ENCODE results near the gene CYFIP1.

The CYFIP1 gene

DNA sequence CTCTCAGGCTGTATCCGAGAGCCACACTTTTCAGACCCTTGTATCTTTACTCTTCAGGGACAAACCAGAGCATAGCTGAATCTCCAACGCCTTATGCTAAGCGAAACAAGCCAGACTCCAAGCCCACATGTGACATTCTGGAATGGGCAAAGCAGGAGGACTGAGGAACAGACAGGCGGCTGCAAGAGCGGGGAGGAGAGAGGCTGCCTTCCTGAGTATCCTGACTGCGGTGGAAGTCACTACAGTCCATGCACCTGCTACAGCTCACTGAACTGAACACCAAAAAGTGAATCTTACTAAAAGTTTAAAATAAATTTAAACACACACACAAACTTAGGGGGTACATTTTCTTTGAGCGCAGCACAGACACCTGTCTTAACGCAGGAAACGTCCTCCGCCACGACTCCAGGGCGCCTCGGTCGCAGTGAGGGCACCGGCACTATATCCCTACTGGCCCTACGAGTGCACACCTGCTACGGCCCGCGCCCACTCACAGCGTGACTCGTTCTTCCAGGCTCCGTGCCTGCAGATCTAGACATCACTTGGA is 1.4 kb downstream of the CYFIP1 start:
- H3K27ac ChIP-seq (replicated peaks; ENCODE audit: low read length) = no peak overlapping the region
- no CpG with 5 or more reads among the region's 22 CpGs for WGBS, 2 donors (ENCODE audit: extremely low coverage in 2 of 2, insufficient read length in 2 of 2, insufficient replicate concordance in 1 of 2)

DNA sequence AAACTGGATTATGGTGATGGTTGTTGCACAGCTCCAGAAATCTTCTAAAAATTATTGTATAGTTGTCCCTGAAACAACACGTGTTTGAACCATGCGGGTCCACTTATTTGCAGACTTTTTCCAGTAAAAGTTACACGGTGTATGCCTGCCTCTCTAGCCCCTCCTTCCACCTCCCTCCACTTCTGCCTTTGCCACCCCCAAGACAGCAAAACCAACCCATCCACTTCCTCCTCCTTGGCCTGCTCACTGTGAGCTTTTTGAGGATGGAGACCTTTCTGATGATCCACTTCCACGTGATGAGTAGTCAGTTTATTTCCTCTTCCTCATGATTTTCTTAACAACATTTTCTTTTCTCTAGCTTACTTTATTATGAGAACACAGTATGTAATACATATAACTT is 5.4 kb downstream of the CYFIP1 start:
- H4K91ac ChIP-seq (ENCODE audit: low read depth, low read length, poor library complexity) = no peak overlapping the region
- H3K27ac ChIP-seq (replicated peaks; ENCODE audit: low read length) = no peak overlapping the region
- H2AFZ ChIP-seq (ENCODE audit: low read length) = no peak overlapping the region
- H3K4ac ChIP-seq (ENCODE audit: low read length) = no peak overlapping the region
- peaks cover 0 to 2% of the 10 kb centered on the region in 2 donors for H3K4me1 ChIP-seq (ENCODE audit: control insufficient read depth in 2 of 2, insufficient read depth in 1 of 2, low read depth in 1 of 2, low read length in 2 of 2)
- no peak overlapping the region for H3K9ac ChIP-seq (ENCODE audit: low read depth, low read length, poor library complexity)
- no peak overlapping the region for H3K18ac ChIP-seq (ENCODE audit: low read length)
- H3K36me3 ChIP-seq (replicated peaks in 1 of 2; ENCODE audit: control insufficient read depth in 2 of 2, insufficient read depth in 2 of 2, low read length in 2 of 2) = no peaks in the 10 kb centered on the region
- H4K8ac ChIP-seq (ENCODE audit: low read depth, low read length) = no peak overlapping the region
- H2AK5ac ChIP-seq (ENCODE audit: low read depth, low read length) = no peak overlapping the region
- peaks cover 5% of the 10 kb centered on the region for H3K79me1 ChIP-seq (ENCODE audit: low read depth, low read length)
- WGBS, 2 donors (ENCODE audit: extremely low coverage in 2 of 2, insufficient read length in 2 of 2, insufficient replicate concordance in 1 of 2) = no CpG with 5 or more reads among the region's 4 CpGs
- no peak overlapping the region for H3K4me3 ChIP-seq (ENCODE audit: low read length in 2 of 2)
- H2BK120ac ChIP-seq (ENCODE audit: low read depth, low read length) = no peak overlapping the region
- H3K23ac ChIP-seq (ENCODE audit: low read depth, low read length, poor library complexity) = no peak overlapping the region
- no peak overlapping the region for H3K14ac ChIP-seq (ENCODE audit: low read length)
- H2BK12ac ChIP-seq (ENCODE audit: low read length) = no peak overlapping the region
- no peak overlapping the region for H2BK15ac ChIP-seq (ENCODE audit: low read length)
- H3K9me3 ChIP-seq (replicated peaks in 1 of 2; ENCODE audit: control insufficient read depth in 2 of 2, insufficient read depth in 1 of 2, low read depth in 1 of 2, low read length in 2 of 2) = peaks cover 0 to 14% of the 10 kb centered on the region in 2 donors
- no peak for DNase-seq (ENCODE audit: low spot score)
- H2BK5ac ChIP-seq (ENCODE audit: low read length) = no peak overlapping the region
- no peaks in the 10 kb centered on the region for H3K27me3 ChIP-seq (ENCODE audit: control insufficient read depth in 3 of 3, insufficient read depth in 3 of 3, low read depth in 1 of 3, low read length in 3 of 3)
- no peak overlapping the region for H3K4me2 ChIP-seq (ENCODE audit: insufficient read depth, low read length, poor library complexity, severe bottlenecking)

More for the DNA sequence above, 1.4 kb downstream of the CYFIP1 start:
- Histone ChIP-seq H3K27me3 (ENCODE audit: control insufficient read depth in 3 of 3, insufficient read depth in 3 of 3, low read depth in 1 of 3, low read length in 3 of 3) (peaks cover 0 to 10% (median 0%) of the 10 kb centered on the region in 3 experiments), H3K9me3 (replicated peaks in 1 of 2; ENCODE audit: control insufficient read depth in 2 of 2, insufficient read depth in 1 of 2, low read depth in 1 of 2, low read length in 2 of 2) (no peaks in the 10 kb centered on the region), H3K18ac (ENCODE audit: low read length) (no peak overlapping the region), H3K9ac (ENCODE audit: low read depth, low read length, poor library complexity) (peak overlapping the region; percentile 50), H3K4ac (ENCODE audit: low read length) (no peak overlapping the region), H2BK120ac (ENCODE audit: low read depth, low read length) (no peak overlapping the region), H3K4me1 (ENCODE audit: control insufficient read depth in 2 of 2, insufficient read depth in 1 of 2, low read depth in 1 of 2, low read length in 2 of 2) (peaks cover 2 to 5% of the 10 kb centered on the region in 2 donors), H3K4me2 (ENCODE audit: insufficient read depth, low read length, poor library complexity, severe bottlenecking) (peak overlapping the region; percentile 79), H2BK5ac (ENCODE audit: low read length) (no peak overlapping the region), H2AFZ (ENCODE audit: low read length) (peak overlapping the region; percentile 99), H3K4me3 (ENCODE audit: low read length in 2 of 2) (peak overlapping the region; percentile 88 to 93), H3K14ac (ENCODE audit: low read length) (no peak overlapping the region), H4K91ac (ENCODE audit: low read depth, low read length, poor library complexity) (no peak overlapping the region), H4K8ac (ENCODE audit: low read depth, low read length) (no peak overlapping the region), H2AK5ac (ENCODE audit: low read depth, low read length) (no peak overlapping the region), H3K36me3 (replicated peaks in 1 of 2; ENCODE audit: control insufficient read depth in 2 of 2, insufficient read depth in 2 of 2, low read length in 2 of 2) (no peaks in the 10 kb centered on the region), H3K79me1 (ENCODE audit: low read depth, low read length) (peaks cover 4% of the 10 kb centered on the region), H3K23ac (ENCODE audit: low read depth, low read length, poor library complexity) (no peak overlapping the region), H2BK15ac (ENCODE audit: low read length) (no peak overlapping the region), H2BK12ac (ENCODE audit: low read length) (no peak overlapping the region)
- no peak for DNase-seq (ENCODE audit: low spot score)

DNA sequence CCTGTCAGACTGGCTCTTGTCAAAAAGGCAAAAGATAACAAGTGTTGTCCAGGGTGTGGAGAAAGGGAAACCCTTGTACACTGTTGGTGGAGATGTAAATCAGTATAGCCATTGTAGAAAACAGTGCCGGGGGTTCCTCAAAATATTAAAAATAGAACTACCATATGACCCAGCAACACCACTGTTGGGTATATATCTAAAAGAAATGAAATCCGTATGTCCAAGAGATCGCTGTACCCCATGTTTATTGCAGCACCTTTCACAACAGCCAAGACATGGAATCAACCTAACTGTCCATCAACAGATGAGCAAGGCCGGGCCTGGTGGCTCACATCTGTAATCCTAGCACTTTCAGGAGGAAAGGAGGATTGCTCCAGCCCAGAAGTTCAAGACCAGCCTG is 6.2 kb downstream of the CYFIP1 start:
- no CpG with 5 or more reads among the region's 4 CpGs for WGBS, 2 donors (ENCODE audit: extremely low coverage in 2 of 2, insufficient read length in 2 of 2, insufficient replicate concordance in 1 of 2)
- DNase-seq (ENCODE audit: low spot score) = no peak
- H2BK15ac ChIP-seq (ENCODE audit: low read length) = no peak overlapping the region

GRCh38 chr15:22973286-22973685 is 6.9 kb downstream of the CYFIP1 start:
- no peak overlapping the region for H3K18ac ChIP-seq (ENCODE audit: low read length)
- peaks cover 0 to 19% of the 10 kb centered on the region in 2 donors for H3K9me3 ChIP-seq (replicated peaks in 1 of 2; ENCODE audit: control insufficient read depth in 2 of 2, insufficient read depth in 1 of 2, low read depth in 1 of 2, low read length in 2 of 2)
- no peak for DNase-seq (ENCODE audit: low spot score)
- no peaks in the 10 kb centered on the region for H3K27me3 ChIP-seq (ENCODE audit: control insufficient read depth in 3 of 3, insufficient read depth in 3 of 3, low read depth in 1 of 3, low read length in 3 of 3)
- no peak overlapping the region for H3K4ac ChIP-seq (ENCODE audit: low read length)
- H3K23ac ChIP-seq (ENCODE audit: low read depth, low read length, poor library complexity) = no peak overlapping the region
- peaks cover 10% of the 10 kb centered on the region for H3K79me1 ChIP-seq (ENCODE audit: low read depth, low read length)
- no peak overlapping the region for H2AFZ ChIP-seq (ENCODE audit: low read length)
- no peak overlapping the region for H3K27ac ChIP-seq (replicated peaks; ENCODE audit: low read length)
- no peak overlapping the region for H3K4me2 ChIP-seq (ENCODE audit: insufficient read depth, low read length, poor library complexity, severe bottlenecking)
- H3K36me3 ChIP-seq (replicated peaks in 1 of 2; ENCODE audit: control insufficient read depth in 2 of 2, insufficient read depth in 2 of 2, low read length in 2 of 2) = peaks cover 0 to 2% of the 10 kb centered on the region in 2 donors
- no peak overlapping the region for H4K8ac ChIP-seq (ENCODE audit: low read depth, low read length)
- no peak overlapping the region for H2AK5ac ChIP-seq (ENCODE audit: low read depth, low read length)
- H3K4me1 ChIP-seq (ENCODE audit: control insufficient read depth in 2 of 2, insufficient read depth in 1 of 2, low read depth in 1 of 2, low read length in 2 of 2) = no peaks in the 10 kb centered on the region
- H3K4me3 ChIP-seq (ENCODE audit: low read length in 2 of 2) = no peak overlapping the region
- H2BK12ac ChIP-seq (ENCODE audit: low read length) = no peak overlapping the region
- no peak overlapping the region for H2BK15ac ChIP-seq (ENCODE audit: low read length)
- no peak overlapping the region for H3K14ac ChIP-seq (ENCODE audit: low read length)
- H4K91ac ChIP-seq (ENCODE audit: low read depth, low read length, poor library complexity) = no peak overlapping the region
- no peak overlapping the region for H2BK5ac ChIP-seq (ENCODE audit: low read length)
- no CpG with 5 or more reads among the region's 5 CpGs for WGBS, 2 donors (ENCODE audit: extremely low coverage in 2 of 2, insufficient read length in 2 of 2, insufficient replicate concordance in 1 of 2)
- H2BK120ac ChIP-seq (ENCODE audit: low read depth, low read length) = no peak overlapping the region
- no peak overlapping the region for H3K9ac ChIP-seq (ENCODE audit: low read depth, low read length, poor library complexity)

More for the DNA sequence above, 6.2 kb downstream of the CYFIP1 start:
- Histone ChIP-seq H3K4ac (ENCODE audit: low read length) (no peak overlapping the region), H3K4me2 (ENCODE audit: insufficient read depth, low read length, poor library complexity, severe bottlenecking) (no peak overlapping the region), H3K18ac (ENCODE audit: low read length) (no peak overlapping the region), H3K36me3 (replicated peaks in 1 of 2; ENCODE audit: control insufficient read depth in 2 of 2, insufficient read depth in 2 of 2, low read length in 2 of 2) (no peaks in the 10 kb centered on the region), H3K27ac (replicated peaks; ENCODE audit: low read length) (no peak overlapping the region), H4K91ac (ENCODE audit: low read depth, low read length, poor library complexity) (no peak overlapping the region), H3K23ac (ENCODE audit: low read depth, low read length, poor library complexity) (no peak overlapping the region), H3K9me3 (replicated peaks in 1 of 2; ENCODE audit: control insufficient read depth in 2 of 2, insufficient read depth in 1 of 2, low read depth in 1 of 2, low read length in 2 of 2) (peaks cover 0 to 19% of the 10 kb centered on the region in 2 donors), H3K4me3 (ENCODE audit: low read length in 2 of 2) (no peak overlapping the region), H3K9ac (ENCODE audit: low read depth, low read length, poor library complexity) (no peak overlapping the region), H3K79me1 (ENCODE audit: low read depth, low read length) (peaks cover 5% of the 10 kb centered on the region), H4K8ac (ENCODE audit: low read depth, low read length) (no peak overlapping the region), H3K4me1 (ENCODE audit: control insufficient read depth in 2 of 2, insufficient read depth in 1 of 2, low read depth in 1 of 2, low read length in 2 of 2) (peaks cover 0 to 2% of the 10 kb centered on the region in 2 donors), H2BK5ac (ENCODE audit: low read length) (no peak overlapping the region), H3K14ac (ENCODE audit: low read length) (no peak overlapping the region), H2AK5ac (ENCODE audit: low read depth, low read length) (no peak overlapping the region), H3K27me3 (ENCODE audit: control insufficient read depth in 3 of 3, insufficient read depth in 3 of 3, low read depth in 1 of 3, low read length in 3 of 3) (no peaks in the 10 kb centered on the region), H2BK12ac (ENCODE audit: low read length) (no peak overlapping the region), H2AFZ (ENCODE audit: low read length) (no peak overlapping the region), H2BK120ac (ENCODE audit: low read depth, low read length) (no peak overlapping the region)

Data from neuronal stem cell (in vitro differentiated cells).